GM11168 (cell line): ENCODE data around the gene DAB2IP.

ENCODE experiments used
- in situ Hi-C: fragments of 300-500 bp; cut with MboI; formaldehyde crosslinking; loops from one replicate; pipeline ENCODE4 v1.12.0; 2022; ENCODE audit warnings: low sequenced_read_pairs; ENCODE audit not compliant: unreplicated experiment

The DAB2IP gene

DNA sequence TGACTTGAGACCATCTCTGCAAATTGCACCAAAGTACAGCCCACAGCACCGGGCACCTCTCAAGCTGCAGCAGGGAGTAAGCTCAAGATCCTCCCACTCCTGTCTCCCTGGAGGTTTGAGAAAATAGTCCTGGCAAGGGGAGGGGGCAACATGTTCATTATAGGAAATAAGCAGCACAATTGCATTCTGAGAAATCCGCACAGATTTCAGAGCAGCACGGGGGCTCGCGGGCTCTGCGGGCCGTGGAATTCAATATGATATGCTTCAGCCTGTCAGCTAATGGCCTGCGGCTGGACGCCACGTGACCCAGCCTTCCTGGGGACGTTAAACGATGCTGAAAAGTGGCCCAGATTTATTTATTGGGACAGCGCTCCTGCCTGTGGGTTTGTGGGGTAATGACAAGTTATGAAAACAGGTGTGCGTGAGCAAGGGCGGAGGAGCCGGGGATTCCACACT is 156.4 kb downstream of the DAB2IP start:
- in situ Hi-C loops = no loop called here

DNA sequence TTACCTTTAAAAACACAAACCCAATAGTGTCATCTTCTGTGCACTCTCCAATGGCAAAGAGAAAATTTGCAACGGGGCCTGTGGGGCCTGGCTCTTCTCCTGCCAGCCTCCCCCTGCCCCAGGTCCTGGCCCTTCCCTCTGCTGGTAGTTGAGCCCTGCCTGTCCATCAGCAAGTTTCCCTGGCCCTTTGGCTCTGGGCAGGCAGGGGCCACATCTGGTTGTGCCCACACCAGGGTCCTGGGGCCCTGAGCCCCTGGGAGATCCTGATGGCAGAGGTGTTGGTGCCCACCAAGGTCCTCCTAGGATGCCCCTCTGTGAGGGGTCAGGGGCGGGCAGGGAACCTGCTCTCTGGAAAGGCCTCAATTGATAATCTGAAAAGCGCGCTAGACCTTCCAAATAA is 157.3 kb downstream of the DAB2IP start:
- in situ Hi-C loops = no loop called here

DNA sequence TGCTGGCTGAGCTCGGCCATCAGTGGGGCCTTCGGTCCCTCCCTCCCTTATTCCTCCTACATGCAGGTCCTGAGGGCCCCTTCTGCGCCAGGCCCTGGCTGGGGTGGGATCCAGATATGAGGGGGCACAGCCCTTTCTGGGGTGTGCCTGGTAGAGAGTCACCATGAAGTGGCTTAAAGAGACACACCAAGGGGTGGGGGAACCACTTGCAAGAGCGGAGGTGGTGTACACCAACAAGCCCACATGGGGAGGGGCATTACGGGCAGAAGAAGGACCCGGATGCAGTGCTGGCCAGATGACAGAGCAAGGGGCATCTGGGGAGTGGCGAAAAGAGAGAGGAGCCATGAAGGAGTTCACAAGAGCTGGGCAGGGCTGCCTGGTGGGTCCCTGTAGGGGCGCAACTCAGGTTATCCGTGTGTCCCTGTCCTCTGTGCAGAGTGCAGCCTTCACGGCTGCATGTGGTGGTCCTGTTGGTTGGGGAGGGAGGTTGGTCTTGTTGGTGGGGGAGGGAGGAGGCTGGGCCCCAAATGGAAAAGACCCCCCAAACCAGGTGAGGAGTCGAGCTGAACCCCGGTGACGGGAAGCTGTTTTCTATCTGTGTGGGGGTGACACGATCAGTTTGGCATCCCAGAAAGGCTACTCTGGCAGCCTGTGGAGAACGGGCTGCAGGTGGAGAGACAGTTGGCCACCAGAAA is 158.1 kb downstream of the DAB2IP start:
- in situ Hi-C loops = no loop called here

DNA sequence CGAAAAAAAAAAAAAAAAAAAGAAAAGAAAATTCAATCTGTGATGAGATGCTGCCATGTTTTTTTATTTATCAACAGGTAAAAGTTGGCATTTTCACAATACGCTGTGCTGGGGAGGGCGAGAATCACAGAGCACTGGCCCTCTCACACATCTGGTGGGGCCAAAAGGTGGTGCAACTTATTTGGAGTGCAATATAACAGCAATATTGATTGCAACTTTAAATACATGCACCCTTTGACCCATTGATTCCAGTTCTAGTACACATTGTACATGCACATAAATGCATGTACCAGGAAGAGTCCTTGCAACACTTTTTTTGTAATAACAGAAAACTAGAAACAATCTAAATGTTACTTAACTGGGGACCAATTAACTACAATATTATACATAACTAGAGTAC is 159.1 kb downstream of the DAB2IP start:
- in situ Hi-C loops = no loop called here

DNA sequence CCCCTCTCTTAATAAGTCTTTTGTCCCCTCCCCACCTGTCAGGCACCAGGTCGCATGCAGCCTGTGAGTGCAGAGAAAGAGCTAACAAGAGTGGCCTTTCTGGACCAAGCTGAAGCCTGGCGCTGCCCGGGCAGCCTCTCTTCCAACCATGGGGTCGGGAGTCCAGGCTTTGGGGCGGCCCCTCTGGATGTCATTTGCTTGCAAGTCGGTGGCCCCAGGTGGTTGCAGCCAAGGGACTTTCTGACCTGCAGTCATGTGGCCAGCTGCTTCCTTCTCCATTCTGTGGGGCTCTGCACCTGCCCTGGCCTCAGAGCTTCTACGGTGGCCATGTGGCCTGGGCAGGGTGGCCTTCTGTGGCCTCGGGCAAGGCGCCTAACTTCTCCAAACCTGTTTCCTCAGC is 159.7 kb downstream of the DAB2IP start:
- in situ Hi-C loops = no loop called here

DNA sequence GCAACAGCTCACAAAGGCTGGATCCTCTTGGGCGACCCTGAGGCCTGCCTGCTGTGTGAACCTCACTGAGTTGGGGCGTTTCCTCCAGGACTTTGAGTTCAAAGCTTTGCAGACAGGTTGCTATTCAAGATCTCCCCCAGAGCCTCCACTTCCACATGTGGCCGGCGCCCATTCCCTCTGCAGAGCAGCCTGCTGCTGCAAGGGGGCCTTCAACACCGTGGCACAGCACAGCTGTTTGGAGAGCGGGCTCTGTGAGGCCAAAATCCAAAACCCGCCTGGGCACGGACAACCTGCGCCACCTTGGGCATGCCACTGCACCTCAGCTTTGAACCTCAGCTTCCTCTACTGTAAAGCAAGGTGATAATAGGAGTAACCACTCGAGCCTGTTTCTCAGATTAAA is 160.3 kb downstream of the DAB2IP start:
- in situ Hi-C loops = no loop called here

DNA sequence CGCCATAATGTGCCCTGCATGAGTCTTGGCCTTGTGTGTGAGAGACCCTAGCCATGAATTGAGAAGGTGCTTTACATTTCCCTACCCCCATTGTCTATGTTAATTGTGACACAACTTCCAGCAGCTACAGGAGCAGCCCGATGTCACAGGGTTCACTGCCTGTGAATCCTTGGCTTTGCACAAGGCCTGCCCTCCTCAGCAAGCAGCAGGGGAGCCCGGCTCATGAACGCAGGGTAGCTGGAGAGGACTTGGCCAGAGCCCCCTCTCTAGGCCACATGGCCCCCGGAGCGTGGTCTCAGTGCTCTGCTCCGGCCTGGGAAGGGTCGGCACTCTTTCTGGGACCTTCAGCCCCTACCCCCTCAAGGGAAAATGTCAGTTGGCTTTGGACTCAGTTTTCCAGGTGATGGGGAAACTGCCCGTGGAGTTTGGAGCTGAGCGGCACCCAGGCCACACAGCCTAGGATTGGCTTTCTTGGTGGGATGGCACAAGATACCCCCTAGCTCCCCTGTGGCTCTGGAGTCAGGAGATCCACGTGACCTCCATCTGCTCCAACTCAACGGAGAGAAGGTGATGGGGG is 160.8 kb downstream of the DAB2IP start:
- in situ Hi-C loops = no loop called here

DNA sequence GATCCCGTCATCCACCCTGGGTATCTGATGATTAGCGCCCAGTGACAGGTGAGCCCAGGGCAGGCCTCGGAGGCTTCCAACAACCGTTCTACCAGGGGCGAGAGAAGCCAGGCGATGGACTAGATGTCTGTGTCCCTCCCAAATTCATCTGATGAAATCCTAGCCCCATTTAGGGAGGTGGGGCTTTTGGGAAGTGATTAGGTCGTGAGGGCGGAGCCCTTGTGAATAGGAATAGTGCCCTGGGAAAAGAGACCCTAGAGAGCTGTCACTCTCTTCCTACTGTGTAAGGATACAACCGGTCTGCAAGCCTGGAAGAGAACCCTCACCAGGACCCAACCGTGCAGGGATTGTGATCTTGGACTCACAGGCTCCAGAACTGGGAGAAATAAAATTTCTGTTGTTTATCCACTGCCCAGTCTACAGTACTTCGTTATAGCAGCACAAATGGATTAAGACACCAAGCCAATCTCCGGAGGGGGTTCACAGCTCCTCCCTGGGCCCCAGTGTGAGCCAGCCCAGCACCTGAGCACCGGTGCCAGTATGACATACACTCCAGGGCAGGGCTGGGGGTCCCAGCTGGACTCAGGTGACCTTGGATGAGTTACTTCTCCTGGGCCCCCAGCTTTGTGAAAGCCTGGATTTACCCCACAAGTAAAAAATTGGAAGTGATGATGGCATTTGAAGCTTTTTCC is 162.2 kb downstream of the DAB2IP start:
- in situ Hi-C loops = no loop called here

DNA sequence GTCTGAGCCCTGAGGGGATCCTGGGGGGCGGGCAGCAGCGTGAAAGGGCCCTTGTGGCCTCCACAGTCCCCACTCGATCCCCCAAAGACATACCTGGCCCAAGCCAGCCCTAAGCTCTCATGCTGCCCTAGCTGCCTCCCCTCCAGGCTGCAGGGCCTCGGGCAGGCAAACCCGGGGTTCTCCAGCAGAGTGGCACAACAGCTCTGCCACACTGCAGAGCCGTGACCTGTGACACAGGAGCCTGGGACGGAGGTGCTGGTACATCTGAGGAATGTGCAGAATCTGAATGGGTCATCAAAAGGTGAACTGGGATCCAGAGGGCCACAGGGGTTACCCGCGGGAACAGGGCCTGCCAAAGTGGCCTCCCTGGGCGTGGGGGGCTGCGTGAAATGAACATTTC is 163.2 kb downstream of the DAB2IP start:
- in situ Hi-C loops = no loop called here

DNA sequence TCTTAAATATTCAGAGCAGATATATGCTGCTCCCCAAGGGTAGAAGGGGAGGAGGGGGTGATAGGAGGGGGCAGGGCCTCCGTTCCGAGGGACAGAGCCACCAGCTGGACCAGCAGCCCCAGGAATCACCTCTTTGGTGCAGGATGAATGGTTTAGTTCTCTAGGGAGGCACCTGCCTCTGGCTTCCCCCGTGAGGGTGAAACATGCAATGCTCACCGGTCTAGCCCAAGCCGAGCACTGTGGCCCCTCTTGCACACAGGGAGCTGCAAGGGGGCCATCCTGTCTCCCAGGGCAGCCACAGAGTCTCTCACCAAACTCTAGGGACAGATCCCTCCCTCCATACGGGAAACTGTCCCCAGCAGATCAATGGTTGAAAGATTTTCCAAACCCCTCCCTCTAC is 163.7 kb downstream of the DAB2IP start:
- in situ Hi-C loops = no loop called here

DNA sequence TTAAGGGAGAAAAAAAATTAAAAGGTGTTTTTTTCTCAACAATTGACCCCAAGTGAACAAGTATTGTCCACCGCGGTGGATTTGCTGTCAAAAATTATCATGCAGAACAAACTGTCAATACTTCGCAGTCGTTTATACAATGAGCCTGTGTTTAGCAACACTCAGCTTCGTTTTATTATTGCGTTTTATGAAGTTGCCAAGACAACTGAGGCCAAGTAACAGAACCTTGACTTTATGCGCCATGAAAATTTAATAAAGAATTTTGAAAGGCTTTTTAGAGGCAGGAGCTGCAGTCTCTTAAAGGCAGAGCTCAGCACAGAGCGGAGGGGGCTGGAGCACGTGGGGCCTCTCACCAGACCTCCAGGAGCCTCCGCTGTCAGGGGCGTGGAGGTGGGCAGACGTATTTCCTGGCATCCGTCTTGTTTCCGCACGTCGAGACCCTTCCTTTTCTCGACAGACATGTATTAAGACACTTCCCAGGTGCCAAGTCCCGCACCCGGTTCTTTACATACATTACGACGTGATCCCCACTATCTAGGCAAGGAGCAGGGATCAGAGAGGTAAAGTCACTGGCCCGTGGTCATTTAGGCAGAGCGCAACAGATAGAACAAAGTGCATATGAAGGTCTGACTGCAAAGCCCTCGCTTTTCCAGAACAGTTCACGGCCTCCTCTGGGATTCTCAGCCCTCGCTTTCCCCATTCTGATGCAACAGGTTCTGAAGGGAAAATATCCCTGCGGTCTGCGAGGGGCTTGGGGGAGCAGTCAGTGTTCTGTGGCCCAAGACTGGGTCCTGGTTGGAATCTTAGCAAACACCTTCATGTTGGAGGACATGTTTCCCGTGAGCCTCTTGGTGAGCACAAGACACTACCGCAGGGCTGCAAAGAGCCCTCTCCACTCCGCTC is 164.4 kb downstream of the DAB2IP start:
- in situ Hi-C loops = no loop called here

DNA sequence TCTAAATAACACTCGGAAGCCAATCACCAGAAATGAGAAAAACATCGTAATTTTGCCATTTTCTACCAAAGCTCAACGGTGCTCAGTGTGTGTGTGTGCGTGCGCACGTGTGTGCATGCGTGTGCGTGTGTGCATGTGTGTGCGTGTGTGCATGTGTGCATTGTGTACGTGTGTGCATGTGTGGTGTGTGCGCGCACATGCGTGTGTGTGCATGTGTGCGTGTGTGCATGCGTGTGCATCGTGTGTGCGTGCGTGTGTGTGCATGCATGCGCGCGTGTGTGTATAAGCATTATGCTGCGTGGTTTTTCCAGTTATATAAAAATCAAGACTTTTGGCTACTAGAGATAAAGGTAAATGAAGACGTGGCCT is 165.0 kb downstream of the DAB2IP start:
- in situ Hi-C loops = no loop called here

DNA sequence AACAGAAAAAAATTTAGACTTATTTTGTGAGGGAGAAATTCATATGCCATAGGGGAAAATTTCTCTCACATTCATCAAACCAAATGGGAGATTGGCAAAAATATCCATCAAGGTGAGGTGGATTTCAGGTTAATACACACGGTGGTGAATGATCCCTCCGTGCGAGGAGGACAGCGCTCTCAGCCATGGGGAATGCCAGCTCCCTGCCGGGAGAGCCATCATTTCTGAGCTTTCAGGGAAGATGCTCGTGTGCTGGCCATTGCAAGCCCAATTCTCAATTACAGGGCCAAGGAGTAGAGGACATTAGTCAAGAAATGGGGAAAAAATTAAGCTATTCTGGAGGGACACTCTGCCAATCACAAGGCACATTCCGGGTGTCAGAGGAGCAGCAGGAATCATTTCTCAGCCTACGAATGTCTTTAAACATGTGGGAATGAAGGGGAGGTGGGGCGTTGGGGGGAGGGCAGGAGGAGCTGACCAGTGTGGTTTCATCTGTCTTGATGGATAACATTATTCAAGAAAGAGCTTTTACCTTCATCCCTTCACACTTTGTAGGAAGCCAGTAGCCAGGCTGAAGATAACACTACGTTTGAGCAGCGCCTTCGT is 165.5 kb downstream of the DAB2IP start:
- in situ Hi-C loops = no loop called here

DNA sequence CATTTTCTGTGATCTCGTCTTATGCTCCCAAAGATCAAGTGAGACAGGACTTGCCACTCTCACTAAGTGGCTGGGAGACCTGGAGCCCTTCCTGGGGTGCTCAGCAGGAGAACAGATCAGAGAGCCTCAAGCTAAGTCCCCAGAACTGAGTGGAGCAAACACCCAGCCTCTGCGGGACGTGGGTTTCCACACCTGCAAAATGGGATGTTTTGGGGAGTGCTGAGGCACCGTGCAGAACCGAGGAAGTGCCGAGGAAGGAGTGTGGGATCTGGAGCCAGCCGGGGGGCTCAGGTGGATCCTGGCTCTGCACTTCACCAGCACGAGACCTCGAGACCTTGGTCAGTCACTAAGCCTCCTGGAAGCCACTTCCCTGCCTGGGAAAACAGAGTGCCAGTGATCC is 166.0 kb downstream of the DAB2IP start:
- in situ Hi-C loops = no loop called here

DNA sequence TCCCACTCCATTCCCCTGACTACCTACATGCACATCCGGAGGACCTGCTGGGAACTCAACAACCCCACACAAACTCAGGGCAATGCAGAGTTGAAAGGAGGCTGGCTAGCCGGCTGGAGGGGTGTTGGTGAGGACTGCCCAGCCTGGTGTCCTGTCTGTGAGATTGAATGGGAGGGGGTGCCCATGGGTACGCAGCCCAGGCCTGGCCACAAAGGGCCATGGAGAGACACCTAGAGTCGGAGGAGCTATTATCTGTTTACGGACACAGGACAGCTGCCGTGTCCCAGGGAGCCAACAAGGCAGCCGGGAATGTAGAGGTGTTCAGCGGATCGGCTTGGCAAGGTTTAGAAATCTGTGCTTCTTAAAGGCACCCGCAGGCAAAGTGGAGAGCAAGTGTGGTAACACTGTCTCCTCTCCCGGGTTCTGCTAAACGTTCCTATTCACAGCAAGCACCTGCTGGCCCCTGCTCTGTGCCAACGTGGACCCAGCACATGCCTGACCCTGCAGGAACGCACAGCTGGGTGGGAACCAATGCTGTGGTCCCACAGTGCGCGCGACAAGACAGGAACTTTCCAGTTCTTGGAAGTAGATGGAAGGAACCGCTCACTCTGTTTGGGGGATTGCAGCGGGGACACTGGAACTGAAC is 166.7 kb downstream of the DAB2IP start:
- in situ Hi-C loops = no loop called here

DNA sequence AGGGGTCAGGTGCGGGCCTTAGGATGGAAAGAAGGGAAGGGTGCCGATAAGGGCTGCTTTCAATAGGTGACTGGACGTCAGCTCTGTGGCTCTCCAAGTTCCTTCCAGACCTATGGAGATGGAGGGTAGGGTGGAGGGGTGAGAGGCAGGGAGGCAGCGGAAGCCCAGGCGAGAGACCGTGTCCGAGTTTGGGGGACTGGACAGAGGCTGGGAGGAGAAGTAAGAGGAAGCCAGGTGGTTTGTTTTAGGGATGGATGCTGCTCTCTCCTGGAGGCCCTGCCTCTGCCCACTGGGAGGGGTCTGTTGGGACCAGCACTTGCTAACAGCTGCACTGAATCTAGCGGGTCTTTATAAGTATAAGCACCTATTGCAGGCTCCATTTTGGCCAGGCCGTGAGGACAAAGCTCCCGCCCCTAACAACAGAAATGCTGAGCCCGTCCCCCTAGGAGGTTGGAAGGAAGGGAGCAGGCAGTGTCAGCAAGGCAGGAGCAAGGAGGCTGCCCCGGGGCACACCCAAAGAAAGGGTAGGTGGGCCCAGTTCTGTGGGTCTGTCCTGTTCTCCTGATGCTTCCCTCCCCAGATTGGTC is 167.5 kb downstream of the DAB2IP start:
- in situ Hi-C loops = no loop called here

DNA sequence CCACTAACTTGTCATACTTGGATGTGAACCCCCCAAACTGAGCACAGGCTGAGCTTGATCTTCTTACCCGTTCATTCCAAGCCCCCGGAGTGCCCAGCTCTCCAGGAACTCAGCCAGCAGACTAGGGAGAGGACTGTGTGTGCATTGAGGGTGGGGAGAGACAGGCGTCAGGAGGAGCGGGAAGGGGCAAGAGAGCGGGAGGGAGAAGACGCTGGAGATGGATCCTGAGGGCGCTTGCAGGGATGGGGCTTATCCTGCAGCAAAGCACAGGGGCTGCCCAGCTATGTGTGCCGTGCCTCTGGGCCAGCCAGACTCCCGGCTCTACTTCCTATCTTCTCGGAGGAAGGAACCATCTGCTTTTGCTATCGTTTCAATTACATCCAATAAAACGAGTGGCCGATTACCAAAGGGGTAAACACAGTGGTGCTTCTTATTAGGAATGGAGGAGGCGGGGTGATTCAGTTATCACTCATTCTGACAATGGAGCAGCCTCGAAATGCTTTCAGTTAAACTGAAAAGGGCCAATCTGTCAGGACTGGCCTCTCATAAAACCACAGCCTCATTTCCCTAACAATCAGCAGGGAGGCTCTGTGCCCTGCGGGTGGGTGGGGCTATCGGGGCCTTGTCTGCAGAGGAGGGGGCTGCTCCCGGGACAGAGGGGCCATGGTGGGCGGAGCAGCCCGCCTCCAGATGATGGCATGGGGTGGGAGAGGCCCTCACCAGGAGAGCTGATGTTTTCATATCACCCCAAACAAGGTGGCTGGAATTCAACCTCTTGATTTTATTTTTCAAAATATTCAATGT is 168.2 kb downstream of the DAB2IP start:
- in situ Hi-C loops = no loop called here

DNA sequence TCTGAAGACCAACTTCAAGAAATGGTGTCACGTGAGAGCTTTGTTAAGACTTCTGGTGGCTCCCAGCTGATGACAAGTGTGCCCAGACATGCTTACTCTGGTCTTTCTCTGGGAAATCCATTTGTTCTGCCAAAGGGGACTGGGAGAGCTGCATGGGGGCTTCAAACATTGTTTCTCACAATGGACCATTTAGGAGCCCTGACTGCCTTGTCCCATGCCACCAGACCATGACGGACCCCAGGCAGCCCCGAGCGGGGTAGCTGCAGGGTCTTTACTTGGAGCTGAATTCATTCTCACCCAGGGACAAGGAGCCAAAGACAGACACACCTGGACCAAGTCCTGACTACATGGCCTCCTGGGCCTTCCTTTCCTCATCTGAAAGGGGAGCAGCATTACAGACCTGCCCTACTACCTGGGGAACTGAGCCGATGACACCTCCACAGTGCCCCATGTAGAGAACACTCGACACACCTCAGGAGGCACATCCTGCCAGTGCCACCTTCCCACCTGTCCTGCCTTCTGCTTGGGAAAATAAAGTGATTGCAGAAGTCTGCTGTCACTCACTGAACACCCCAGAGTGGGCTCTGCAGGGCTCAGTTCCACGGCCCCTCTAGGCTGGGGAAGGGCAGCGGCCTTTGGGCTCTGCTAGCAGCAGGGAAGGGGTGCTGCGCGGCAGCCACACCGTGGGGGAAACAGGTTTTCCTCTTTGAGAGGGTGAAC is 169.0 kb downstream of the DAB2IP start:
- in situ Hi-C loops = no loop called here
